Limb (tissue), 2 donors: ENCODE data around the gene ADAM12.

Experiments used
- DNase-seq, 2 donors: peaks; one replicate each; pipeline ENCODE4 v3.0.0-alpha.2; 2016; ENCODE audit errors: extremely low spot score in 2 of 2

Gene ADAM12

DNA sequence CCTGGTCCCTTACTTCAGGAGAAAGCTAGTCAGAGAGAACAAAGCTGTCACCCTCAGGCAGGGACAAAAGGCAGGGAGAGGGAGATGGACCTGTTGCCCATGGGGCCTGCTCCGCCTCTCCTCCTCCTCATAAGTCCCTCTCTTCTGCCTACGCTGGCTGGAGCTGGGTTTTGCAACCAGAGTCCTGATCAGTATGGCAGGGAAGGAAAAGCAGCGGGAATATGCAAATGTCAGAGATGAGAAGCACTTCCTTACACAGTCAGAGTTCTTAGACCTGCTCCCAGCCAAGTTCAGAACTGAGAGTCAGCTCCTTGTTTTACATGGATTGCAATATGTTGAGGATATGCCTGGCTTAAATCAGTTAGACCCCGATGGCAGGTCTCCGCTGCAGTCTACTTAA lies 231.1 kb downstream of the ADAM12 start:
- DNase-seq, result no peak

DNA sequence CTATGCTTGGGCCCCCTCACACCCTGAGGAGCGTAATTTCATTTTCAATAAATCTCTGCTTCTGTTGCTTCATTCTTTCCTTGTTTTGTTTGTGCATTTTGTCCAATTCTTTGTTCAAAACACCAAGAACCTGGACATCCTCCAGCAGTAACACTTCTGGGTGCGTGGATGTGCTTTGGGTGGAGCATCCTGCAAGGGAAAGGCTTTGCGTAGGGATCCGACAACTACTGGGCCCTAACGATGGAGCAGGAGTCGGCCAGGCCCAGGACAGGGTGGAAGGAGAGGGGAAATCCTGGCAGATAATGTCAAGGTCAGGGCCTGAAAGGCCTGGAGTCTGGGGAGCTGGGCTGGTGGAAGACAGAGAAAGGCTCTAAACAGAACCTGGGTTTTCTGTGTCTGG lies 231.8 kb downstream of the ADAM12 start:
- DNase-seq, result no peak

DNA sequence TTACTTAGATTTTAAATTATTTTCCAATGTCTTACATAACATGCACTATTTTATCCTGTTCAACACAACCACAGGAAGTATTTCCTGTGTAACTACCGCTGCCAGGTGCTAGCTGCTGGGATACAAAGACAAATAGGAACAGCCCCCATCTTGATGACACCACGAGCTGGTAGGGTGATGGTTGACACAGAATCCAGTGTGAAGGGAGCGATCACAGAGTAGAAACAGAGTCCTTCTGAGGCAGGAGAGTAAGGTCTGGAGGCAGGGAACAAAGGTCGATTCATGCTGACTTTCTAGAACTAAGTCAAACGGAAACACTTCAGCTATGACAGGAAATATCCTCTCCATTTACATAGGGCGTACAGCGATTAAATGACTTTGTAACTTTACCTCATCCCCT lies 232.3 kb downstream of the ADAM12 start:
- DNase-seq, result no peak

DNA sequence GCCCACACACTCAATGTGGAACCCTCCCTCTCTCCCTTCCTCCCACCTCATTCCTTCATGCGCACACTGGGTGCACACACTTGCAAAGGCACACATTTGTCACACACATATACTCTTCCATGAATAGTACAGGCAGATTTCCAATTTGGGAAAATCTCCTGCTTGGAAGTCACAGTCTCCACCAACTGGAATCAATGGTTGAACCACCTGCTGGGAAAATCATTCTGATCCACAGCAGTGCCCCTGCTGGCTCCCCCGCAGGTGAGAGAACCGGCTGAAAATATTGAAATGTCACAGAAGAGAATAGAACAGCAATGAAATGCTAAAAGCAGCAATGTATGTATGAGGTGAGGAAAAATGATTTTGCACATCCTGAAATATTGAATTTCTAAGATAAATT lies 232.7 kb downstream of the ADAM12 start:
- no peak for DNase-seq

DNA sequence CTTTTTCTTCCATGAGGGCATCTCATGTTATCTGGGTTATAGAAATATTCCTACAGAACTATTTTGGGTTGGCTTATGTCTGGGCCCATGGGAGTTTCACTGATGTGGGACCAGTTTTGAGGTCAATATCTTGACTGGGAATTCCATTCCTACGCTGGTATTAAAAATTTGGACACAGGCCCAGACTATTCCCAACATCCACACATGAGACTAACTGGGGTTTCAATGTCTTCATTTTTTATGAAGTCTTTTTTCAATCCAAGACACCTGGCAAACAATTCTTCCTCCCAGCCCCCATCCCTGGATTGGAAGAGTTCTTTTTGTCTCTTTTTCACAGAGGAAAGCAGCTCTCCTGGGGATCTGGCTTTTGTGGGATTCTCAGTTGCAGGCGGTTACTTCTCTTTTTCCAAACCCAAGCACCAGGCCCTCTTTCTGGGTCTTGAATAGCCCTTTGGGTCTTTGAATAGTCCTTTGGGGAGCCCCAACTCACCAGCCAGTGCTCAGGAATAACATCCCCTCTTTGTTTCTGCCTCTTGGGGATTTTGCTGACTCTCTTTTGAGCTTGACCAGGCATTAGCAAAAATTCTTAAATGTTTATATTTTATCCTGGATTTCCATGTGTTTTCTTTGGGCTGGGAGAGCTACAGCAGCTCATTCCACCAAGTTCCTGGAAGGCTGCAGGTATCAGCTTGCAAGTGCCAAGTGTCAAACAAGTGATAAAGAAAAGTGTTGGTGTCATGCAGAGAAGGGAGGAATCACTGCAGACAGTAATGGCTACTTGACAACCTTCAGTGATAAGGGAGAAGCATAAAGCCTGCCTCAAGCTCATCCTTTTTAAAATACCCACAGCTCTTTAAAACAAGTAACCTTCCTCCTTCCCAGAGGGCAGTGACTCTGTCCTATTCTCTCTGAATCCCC lies 234.3 kb downstream of the ADAM12 start:
- no peak for DNase-seq

DNA sequence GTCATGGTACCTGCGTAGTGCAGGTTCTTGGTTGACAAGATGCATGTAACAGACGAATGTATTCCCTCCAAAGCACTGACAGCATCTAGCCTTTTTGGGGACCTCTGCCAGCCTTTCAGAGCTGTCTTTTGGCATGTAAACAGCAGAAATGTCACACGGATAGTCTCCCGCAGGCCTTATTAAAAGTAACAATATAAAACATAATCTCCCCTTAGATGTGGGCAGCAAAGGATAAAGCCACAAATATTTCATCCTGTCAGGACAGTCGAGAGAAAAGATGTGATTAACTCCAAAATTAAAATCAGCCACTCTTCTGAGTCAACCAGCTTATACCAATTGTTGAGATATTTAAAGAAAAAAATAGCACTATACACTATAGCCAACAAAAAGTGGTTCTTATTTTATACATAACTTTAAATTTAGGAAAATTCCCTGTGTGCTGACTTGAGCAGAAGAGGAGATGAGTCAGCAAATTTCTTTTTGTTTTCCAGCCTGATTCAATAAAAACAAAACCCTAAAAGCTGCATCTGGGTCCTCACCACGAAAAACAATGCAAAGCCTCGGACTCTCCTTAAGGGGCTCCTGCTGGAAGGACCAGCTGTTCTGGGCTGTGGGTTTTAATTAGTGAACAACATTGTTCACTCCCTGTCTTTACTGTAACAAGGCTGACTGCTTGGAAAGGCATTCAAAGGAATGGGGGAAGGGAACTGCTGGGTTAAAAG lies 240.2 kb downstream of the ADAM12 start:
- DNase-seq, result peak in 1 of 2 donors; percentile 52

DNA sequence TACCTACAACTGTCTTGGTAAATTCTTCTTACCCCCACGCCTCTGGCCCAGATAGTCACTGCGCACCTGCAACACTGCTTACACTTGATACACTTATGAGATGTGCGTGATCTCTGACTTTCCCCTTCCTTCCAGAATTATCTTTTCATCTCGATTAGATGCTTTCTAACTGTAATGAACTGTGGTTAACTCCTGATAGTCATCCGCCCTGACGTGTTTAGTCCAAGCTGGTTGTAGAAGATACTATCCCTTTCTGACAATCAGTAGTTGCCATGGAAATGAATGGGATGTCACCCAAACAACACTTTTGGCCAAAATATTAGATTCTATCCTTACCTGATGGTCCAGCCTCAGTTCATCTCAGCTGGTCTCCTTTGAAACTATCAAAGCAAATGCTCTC lies 241.5 kb downstream of the ADAM12 start:
- DNase-seq, result no peak

DNA sequence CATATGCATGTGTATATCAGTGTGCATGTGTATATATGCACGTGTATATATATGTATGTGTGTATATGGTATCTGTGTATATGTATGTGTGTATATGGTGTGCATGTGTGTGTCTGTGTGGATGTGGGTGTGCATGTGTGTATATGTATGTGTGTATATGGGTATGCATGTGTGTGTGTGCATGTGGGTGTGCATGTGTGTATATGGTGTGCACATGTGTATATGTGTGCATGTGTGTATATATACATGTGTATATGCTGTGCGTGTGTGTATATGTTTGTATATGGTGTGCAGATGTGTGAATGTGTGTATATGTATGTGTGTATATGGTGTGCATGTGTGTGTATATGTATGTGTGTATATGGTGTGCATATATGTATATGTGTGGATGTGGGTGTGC lies 245.2 kb downstream of the ADAM12 start:
- no peak for DNase-seq

DNA sequence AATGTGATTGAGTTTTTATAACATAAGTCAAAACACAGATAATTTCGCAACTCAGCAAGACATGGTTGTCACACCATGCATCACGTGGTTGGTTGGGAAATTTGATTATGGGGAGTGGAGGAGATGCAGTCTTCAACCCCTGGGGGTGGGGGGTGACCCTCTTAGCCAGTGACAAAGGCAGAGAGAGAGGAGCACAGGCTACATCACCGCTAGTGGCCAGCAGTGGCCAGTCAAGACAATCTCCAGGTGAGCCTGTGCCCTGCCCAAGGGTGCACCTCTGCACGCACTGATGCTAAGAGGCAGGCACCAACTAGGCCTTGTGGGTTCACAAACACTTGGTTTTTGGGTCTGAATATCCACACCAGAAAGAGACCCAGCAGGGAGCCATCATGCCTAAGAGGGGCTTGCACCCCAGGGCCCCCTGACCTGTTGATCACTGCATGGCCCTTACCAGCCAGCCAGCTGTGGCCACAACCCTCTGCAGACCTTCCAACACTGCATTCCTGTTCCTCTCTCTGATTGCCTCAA lies 247.5 kb downstream of the ADAM12 start:
- DNase-seq, result no peak

DNA sequence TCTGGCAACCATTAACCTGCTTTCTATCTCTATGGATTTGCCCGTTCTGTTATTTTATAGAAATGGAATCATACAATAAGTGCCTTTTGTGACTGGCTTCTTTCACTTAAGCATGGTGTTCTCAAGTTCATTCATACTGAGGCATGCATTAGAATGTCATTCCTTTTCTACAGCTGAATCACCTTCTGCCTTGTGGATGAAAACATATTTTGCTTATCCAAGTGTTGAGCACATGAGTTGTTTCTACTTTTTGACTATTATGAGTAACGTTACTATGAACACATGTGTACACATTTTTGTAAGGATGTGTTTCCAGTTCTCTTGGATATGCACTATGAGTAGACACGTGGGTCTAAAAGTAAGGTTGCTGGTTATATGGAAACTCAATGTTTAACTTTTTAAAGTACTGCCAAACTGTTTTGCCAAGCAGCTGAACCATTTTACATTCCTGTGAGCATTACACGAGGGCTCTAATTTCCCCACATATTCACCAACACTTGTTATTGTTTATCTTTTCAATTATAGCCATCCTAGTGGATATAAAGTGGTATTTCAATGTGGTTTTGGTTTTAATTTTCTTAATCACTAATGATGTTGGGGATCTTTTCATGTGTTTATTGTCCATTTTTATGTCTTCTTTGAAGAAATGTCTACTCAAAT lies 250.6 kb downstream of the ADAM12 start:
- DNase-seq, result no peak

DNA sequence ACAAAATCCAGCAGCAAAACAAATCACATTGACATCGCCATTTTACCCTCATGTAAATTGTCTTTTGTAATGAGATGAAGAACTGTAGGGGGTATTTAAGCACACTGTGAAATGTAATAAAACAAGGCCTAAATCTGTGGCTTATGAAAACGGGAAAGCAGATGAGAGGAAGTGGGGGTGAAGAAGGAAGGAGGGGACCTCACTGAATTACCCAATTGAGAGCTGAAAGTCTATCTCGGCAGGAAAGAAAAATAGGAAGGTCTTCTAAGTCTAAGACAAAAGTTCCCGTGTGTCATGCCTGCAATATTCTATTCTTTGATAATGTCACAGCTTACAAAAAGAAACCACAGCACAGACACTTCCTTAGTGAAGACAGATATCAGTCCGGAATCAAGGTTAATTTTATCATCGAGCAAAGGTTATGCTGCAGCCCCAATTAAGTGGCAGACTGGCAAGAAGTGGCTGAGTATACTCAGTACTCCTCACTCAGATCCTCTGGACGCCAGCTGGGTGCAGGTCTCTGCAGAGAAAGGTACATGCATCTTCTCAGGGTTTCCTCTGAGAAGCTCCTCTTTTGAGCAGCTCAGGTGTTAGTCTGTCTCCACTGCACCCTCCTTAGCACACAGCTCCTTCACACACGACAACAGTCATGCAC lies 252.2 kb downstream of the ADAM12 start:
- DNase-seq, result no peak

DNA sequence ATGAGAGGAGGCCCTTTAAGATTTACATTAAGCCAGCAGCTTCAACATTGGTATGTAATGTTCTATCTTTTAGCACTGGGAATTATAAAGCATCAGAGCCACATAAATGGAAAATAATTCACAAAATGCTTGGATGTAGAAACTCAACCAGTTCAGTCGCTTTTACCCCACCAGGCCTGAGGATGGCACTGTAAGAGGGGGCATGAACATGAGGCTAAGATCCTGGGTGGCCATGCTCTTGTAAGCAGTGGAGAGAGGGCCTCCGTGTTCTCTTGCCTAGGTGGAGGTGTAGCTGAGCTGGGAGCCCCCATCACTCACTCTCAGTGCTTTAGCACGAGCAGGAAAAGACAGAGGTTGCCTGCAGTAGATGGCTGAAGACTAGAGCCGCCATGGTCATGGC lies 253.1 kb downstream of the ADAM12 start:
- DNase-seq, result no peak

DNA sequence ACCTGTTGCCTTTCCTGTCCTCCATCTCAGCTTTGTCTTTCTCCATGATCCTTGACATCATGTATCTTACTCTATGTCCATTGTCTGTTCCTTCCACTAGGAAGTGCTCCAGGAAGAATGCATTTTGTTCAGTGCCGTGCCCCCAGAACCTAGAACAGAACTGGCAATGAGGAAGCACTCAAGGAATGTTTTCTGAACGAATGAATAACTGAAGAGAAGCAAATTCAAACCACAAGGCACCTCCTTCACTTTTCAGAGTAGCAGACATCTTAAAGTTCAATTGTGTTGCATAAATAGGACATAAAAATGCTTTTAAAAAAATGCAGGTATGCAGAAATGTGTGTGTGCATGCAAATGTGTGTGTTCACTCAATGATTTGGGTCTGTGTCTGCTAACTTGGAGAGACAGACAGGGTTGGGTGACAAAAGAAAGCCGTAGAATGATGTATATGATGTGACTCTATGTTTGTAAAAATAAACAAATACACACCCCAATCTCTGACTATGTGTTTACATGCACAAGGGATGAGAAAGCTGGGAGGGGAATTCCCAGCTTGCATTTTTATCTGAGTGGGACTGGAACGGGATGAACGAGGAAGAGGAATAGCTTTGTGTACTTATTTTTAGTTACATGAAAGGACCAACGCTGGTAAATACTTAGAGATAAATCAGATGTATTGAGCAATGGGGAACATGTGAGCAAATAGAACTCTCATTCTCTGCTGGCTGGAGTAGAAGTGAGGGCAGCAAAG lies 254.2 kb downstream of the ADAM12 start:
- no peak for DNase-seq

DNA sequence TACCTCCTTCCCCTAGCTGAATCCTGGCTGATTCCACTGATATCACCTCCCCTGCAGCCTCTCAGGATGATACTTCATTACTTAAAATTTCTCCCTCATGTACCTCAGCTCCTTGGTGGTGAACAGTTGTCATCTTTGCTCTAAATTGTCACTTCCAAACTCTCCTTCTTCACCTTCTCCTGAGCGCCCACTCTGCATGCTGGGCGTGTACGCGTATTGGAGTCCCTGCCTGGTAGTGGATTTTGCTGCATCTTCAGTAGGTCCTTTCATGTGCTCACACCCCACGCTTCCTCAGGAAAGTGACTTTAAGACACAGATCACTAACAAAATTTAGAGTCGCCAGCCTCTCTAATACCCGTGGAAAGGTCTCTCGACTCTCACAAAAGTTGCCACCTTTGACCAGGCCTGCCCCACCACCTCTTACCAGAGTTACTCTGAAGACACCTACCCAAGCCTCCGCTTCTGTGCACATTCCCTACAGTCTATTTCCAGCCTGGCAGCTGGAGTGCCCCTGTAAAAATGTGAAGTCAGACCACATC lies 255.1 kb downstream of the ADAM12 start:
- DNase-seq, result no peak

DNA sequence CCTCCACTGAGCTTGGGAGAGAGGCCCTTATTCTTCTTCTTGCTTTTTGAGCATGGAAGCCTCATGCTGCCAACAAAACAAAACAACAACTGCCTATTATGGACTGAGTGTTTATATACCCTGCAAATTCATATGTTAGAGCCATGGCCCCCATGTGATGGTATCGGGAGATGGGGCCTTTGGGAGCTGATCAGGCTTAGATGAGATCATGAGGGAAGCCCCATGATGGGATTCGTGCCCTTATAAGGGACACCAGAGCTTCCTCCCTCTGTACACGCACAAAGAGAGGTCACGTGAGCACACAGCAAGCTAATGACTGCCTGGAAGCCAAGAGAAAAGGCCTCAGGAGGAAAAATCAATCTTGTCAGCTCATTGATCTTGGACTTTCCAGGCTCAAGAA lies 256.9 kb downstream of the ADAM12 start:
- DNase-seq, result no peak

DNA sequence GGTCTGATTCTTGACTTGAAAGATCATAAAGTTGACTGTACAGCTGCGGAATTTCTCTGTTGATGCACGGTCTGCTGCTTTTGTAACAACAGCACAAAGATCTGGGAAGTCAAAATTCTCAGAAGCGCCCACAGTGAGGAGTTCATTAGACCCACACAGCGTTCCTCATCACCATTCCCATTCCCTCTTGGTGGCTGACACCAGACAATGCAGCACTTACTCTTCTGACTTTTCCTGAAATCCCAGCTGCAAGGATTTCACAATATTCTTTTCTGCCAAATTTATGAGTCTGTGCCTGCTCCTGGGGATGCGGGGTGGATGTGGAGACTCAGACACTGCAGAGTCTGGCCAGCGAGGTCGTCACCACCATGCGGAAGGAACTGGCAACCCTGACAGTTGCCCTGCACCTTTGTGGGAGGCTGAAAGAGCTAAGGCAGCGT lies 258.0 kb downstream of the ADAM12 start:
- DNase-seq, result no peak

DNA sequence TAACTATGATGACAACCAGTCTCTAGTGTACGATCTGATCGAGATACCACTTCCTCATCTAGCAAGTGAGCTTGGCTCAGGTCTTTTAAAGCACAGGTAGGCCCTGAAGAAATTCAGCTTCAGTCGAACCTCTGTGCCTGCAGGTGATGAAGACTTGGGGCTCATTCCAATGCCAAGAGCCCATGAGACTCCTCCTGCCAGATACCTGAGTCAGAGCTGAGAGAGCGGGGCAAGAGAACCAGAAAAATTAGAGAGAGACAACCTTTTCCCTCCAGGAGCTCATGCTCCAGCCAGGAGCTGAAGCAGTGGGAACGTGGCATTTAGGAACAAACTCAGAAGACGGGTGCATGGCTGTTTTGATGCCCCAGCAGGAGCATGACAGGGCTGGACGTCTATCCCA lies 259.3 kb downstream of the ADAM12 start:
- no peak for DNase-seq

DNA sequence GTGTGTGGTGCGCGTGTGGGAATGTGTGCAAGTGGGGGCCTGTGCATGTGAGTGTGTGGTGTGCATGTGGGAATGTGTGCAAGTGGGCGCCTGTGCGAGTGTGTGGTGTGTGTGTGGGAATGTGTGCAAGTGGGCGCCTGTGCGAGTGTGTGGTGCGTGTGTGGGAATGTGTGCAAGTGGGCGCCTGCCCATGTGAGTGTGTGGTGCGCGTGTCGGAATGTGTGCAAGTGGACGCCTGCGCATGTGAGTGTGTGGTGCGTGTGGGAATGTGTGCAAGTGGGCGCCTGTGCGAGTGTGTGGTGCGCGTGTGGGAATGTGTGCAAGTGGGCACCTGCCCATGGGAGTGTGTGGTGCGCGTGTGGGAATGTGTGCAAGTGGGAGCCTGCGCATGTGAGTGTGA lies 259.7 kb downstream of the ADAM12 start:
- no peak for DNase-seq

DNA sequence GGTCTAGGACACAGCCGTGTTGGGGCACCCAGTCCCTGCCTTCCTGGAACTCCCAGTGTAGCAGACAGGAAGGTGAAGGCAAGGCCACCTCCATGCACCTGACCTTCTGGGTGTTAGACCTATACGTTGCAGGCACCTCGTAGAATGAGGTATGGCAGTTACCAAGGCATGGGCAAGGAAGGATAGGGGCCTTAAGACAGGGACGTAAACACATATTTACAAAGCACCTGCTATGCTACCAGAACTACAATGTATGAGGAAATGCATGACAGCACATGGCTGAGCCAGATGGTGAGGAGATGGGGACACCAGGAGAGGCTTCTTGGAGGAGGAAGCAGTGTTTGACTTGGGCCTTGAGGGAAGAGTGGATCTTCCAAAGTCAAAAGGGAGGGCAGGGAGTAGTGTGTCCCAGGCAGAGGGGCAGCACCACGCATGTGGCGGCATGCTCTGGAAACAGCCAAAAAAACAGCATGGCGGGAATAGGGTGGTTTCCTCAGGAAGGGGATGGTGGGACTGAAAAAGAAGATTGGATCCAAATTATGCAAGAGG lies 260.7 kb downstream of the ADAM12 start:
- DNase-seq, result no peak

DNA sequence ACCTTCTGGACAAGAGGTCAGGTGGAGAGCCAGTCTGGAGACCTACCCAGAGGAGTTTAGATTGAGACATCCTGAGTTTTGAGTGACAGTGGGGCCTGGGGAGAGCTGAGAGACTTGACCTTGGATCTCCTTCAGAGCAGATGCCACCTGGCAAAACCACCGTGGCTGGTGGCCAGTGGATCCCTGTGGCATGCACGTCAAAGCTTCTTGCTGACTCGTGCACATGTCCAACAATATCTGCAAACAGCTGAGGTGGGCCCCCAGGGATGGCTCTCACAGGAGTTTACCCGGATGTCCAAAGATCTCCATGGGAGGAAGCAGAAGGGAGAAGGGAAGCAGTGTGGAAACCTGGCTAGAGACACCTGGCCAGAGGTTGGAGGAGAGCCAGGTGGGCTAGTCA lies 261.4 kb downstream of the ADAM12 start:
- no peak for DNase-seq
